D721Med (cell line): Measurements from ENCODE around the gene CDH5.

ENCODE experiments used
- DNase-seq: peaks from one replicate; pipeline ENCODE4 v3.0.0; 2011; ENCODE audit warnings: low spot score; ENCODE audit not compliant: insufficient read length
- FAIRE-seq: peaks from 2 replicates; lab custom pipeline; 2011; peaks lifted over from hg19 to GRCh38; lab: Jason Lieb, UNC
- TF ChIP-seq, protein P1 (sequence below): IDR thresholded peaks from 2 replicates; pipeline ENCODE4 v1.5.1; 2012; ENCODE audit warnings: mild to moderate bottlenecking, control low read depth; ENCODE audit not compliant: insufficient read depth; ENCODE audit errors: missing control alignments

Gene CDH5

DNA sequence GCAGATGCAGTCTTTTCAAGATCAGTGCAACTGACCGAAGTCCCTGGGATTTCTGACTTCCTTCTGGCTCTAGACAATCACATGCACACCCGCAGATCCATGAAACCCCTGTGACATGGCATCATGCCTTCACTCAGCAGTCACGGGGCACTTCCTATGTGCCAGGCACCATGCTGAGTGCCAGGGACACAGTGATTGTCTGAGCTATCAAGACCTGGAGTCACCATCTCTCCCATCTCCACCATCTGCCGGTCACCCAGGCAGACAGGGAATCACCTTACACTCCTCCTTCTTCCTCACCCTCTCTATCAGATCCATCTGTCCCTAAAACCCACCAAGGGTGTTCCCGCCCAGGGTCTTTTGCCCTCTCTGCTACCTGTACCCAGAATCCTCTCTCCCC lies 65.9 kb downstream of the CDH5 start:
- FAIRE-seq (no peak), DNase-seq (no peak)
- TF ChIP-seq, protein P1, sequence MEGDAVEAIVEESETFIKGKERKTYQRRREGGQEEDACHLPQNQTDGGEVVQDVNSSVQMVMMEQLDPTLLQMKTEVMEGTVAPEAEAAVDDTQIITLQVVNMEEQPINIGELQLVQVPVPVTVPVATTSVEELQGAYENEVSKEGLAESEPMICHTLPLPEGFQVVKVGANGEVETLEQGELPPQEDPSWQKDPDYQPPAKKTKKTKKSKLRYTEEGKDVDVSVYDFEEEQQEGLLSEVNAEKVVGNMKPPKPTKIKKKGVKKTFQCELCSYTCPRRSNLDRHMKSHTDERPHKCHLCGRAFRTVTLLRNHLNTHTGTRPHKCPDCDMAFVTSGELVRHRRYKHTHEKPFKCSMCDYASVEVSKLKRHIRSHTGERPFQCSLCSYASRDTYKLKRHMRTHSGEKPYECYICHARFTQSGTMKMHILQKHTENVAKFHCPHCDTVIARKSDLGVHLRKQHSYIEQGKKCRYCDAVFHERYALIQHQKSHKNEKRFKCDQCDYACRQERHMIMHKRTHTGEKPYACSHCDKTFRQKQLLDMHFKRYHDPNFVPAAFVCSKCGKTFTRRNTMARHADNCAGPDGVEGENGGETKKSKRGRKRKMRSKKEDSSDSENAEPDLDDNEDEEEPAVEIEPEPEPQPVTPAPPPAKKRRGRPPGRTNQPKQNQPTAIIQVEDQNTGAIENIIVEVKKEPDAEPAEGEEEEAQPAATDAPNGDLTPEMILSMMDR, result no peak

DNA sequence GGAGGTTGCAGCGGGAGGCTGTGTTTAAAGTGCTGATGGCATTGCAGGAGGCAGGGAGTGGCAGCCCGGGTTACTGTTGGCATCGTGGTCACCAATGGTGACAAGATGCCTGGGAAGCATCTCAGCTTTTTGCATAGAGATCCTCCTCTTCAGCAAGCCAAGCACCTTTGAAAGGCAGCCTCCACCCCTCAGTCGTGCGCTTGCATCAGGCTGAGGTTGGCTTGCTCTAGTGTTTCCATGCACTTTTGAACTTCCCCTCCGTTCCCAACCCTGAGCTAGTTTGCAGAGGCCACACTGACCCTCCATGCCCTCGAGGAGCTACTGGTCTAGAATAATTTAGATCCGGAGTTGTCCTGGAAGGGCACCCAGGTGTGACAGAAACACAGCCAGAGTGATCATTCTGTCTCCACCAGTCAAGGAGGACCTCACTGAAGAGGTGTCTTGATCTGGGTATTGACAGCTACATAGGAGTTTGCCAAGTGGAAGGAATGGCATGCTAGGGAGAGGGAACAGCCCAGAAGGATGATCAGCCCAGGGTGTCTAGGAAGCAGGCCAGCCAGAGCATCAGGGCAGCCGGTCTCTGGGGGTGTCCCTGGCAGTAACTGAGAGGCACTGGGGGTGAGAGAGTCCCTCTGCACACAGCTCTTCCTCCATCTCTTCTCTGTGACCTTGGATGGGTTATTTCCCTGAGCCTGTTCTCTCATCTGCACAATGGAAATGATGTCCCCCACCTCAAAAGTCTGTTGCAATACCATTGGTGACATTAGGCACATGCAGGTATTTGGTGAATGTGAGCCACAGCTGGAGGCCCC lies 68.3 kb downstream of the CDH5 start:
- no peak for FAIRE-seq
- no peak for DNase-seq
- TF ChIP-seq, protein P1, result no peak

DNA sequence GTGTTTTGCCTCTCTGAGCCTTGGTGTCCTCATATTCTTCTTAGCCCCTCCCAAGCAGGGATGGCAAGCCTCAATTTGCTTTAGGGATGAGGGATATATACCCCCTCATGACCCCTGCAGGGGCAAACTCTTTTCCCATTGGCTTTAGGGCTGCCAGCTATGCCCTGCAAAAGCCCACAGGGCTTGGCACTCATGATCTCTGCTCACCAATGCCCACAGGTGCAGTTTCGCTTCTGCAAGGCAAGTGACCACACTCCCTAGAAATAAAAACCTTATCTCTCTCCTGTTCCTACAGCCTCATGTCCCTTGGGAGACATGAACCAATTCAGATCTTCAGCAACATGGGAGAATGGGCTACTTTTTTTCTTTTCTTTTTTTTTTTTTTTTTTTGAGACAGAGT lies 69.4 kb downstream of the CDH5 start:
- FAIRE-seq, result no peak
- no peak for DNase-seq
- TF ChIP-seq, protein P1, result no peak

DNA sequence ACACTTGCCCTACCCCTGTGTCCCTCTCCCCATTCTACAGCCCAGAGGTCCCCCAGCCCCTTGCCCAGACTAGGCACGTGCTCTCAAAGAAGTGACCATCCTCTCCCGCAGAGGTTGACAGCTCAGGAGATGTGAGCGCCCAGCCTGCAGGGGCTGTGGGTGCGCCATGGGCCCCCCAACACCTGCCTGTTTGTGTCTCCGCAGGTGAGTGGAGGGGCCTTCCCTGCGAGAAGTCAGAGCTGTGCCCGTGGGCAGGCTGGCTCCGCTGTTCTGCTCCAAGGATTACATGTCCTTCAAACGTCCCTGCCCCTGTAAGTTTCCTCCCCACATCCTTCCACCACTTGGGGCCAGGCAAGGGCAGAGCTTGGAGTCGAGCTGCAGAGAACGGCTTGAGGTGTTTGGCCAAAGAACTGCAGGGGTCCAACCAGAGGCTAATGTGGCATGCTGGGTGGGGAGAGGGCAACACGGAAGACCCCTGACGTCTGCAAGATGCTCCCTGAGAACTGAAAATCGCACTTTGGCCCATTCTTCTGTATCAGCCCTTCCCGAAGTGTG lies 71.0 kb downstream of the CDH5 start:
- FAIRE-seq, result no peak
- TF ChIP-seq, protein P1, result no peak
- DNase-seq, result no peak

DNA sequence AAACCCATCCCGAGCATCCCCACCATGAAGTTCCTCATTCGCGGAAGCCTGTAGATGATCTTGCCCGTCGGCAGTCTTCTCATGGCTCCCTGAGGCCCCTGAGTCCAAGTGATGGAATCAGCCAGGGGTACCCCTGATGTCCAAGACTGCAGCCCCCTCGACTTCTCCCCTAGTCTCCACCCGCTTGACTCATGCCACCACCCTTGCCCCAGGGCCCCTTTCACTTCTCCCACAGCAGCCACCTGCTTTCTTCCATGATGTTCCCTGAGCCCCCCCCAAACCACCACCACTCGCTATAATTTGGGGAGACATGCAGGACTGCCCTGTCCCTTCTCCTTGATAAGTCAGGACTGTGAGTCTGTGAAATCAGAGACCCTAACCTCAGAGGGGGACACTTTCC lies 72.0 kb downstream of the CDH5 start:
- FAIRE-seq, result no peak
- TF ChIP-seq, protein P1, result no peak

DNA sequence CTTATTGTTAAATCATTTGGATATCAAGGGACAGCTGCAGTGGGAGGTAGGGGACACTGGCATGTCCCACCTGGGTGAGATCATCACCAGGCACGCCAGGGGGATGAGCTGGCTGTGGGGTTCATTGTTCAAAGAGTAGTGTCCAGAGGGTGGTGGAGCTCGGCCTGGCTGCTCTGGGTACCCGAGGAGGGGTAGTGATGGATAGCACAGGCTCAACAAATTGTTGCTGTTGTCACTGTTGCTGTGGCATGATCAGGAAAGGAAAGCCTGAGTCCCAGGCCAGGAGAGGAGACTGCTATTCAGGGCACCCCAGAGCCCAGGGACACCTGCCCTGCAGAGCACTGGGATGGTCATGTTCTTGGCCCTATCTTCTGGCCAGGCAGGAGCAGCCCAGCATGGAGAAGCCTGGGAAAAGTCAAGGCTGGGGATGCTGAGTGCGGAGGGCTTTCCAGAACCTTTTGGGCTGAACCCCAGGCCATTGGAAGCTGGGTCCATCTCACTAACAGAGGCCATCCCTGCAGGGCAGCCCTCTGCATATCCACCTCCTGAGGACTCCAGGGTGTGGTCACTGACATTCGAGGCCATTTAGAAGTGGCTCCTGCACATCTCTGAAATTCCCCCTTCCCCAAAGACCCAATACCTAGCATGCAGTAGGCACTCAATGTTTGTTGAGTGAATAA lies 72.7 kb downstream of the CDH5 start:
- DNase-seq, result no peak
- no peak for FAIRE-seq
- TF ChIP-seq, protein P1, result no peak

More for the DNA sequence above, 72.0 kb downstream of the CDH5 start:
- no peak for DNase-seq
